NCI-H1694 treated with DMSO at 0.1 percent for 48 hours (cell line): Measurements from ENCODE around the gene KRTAP10-11.
A peak's percentile ranks its signal among the peaks of the same experiment; 100 is the strongest.
"Not testable (repeated sequence)": the region's sequence is repeated elsewhere in the genome, so short reads cannot be mapped to it uniquely, and the experiment has no call there.

Experiments used
- DNase-seq: peaks from one replicate; lab custom pipeline; 2025; lab: John Stamatoyannopoulos, UW

KRTAP10-11 gene

GRCh38 chr21:44664691-44665090, 18.5 kb downstream of the KRTAP10-11 start:
- no peak for DNase-seq

- DNase-seq: peak; percentile 38
These were observed 20.4 kb downstream of the KRTAP10-11 start, which contains the start of gene KRTAP12-2 for GRCh38 chr21:44666401-44667320. Gene KRTAP12-2, minus strand, starts transcription at chr21:44666927. Its CDS starts 41 bp downstream, at chr21:44666886.

GRCh38 chr21:44667612-44668011, 21.4 kb downstream of the KRTAP10-11 start:
- no peak for DNase-seq

GRCh38 chr21:44670642-44671432, 24.6 kb downstream of the KRTAP10-11 start:
- no peak for DNase-seq

GRCh38 chr21:44671911-44672310, 25.7 kb downstream of the KRTAP10-11 start:
- DNase-seq: no peak

- no peak for DNase-seq
These were observed 31.7 kb downstream of the KRTAP10-11 start for GRCh38 chr21:44677881-44678280.

GRCh38 chr21:44681152-44681551, 34.9 kb downstream of the KRTAP10-11 start:
- no peak for DNase-seq

GRCh38 chr21:44681861-44682579, 35.8 kb downstream of the KRTAP10-11 start, which contains the start of gene KRTAP12-1:
Gene KRTAP12-1, minus strand, starts transcription at chr21:44682163. Its CDS starts 40 bp downstream, at chr21:44682123.
- peak; percentile 78 for DNase-seq

- DNase-seq: no peak
These were observed 36.5 kb downstream of the KRTAP10-11 start for GRCh38 chr21:44682580-44683151.

GRCh38 chr21:44684077-44684476, 37.9 kb downstream of the KRTAP10-11 start:
- no peak for DNase-seq

GRCh38 chr21:44684483-44684882, 38.3 kb downstream of the KRTAP10-11 start:
- no peak for DNase-seq

GRCh38 chr21:44685050-44685449, 38.8 kb downstream of the KRTAP10-11 start:
- not testable (repeated sequence) for DNase-seq

GRCh38 chr21:44686000-44686781, 40.0 kb downstream of the KRTAP10-11 start:
- DNase-seq: no peak

GRCh38 chr21:44686843-44687561, 40.8 kb downstream of the KRTAP10-11 start:
- DNase-seq: no peak

GRCh38 chr21:44687671-44688070, 41.5 kb downstream of the KRTAP10-11 start:
- DNase-seq: no peak

- not testable (repeated sequence) for DNase-seq
These were observed 43.5 kb downstream of the KRTAP10-11 start for GRCh38 chr21:44689740-44690139.

- DNase-seq: no peak
These were observed 45.5 kb downstream of the KRTAP10-11 start for GRCh38 chr21:44691686-44692085.

- no peak for DNase-seq
These were observed 46.7 kb downstream of the KRTAP10-11 start for GRCh38 chr21:44692798-44693512.

GRCh38 chr21:44694776-44695175, 48.6 kb downstream of the KRTAP10-11 start:
- DNase-seq: no peak
